ENCODE data around the gene MARK3.

DNA sequence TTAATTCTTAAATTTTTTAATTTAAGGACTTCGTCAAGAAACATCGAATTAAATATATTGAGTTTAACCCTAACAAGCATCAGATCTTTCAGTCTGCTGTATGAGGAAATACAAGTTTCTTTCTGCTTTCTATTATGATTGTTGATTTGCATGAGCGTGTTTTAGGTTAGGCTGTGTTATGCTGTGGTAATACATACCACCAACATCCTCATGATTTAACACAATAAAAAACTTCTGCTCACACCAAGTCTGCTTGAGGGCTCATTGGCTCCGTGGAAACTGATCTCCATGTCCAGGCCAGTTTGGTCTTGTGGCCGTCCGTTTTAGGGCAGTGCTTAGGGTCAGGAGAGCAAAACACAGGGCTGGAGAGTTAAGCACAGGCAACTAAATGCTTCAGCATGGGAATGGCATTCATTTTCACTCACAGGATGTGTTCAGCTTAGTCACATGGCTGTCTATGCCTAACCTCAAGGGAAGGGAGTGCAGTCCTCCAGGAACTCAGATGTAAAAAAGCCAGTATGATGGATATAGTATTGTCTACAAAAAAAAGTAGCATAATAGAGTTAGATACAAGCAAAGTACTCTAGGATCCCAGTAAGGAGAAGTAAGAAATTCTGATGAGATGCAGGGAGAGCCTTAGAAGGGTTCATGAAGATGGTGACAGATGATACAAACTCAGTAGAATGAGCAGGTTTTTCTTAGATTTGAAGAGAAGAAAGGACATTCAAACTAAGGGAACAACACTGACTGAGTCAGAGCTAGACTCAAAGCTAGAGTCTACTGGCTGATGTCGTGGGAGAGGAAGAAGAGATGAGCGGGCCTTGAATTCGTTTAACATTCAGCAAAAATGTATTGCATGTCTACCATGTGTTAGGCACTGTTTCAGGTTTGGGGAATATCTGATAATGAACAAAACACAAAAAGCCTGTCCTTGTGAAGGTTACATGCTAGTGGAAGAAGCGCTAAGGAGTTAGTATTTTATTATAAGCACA lies 16.3 kb downstream of the MARK3 start:
- TF ChIP-seq CTCF (IDR thresholded peaks at IDR 0.05; ENCODE audit: borderline replicate concordance, extremely low read depth, low read length, poor library complexity, severe bottlenecking): no peak
- TF ChIP-seq EZH2 (IDR thresholded peaks at IDR 0.05; ENCODE audit: borderline replicate concordance, low read depth, low read length, severe bottlenecking): no peak

All from DND-41 (cell line).